ENCODE data around the gene ROBO3. TPM values are rescaled to one million over a fixed set of nuclear protein-coding genes. Genes with fewer than 3 reads are reported as not detected.

Gene ROBO3
- total RNA-seq, 2 experiments from 2014 or later = 26.2 to 27.2 TPM

- TF ChIP-seq CTCF (IDR thresholded peaks at IDR 0.05) = no peak
- POLR2A ChIA-PET = interaction anchor here (1.0 to 3.9 kb wide), 3 partner anchors 31 to 123 kb away, joined by 3 to 21 read pairs (median 8); partner anchors contain the start of genes CCDC15 and MSANTD2
- Mint-ChIP-seq H3K27me3 (no peaks in the 10 kb centered on the region), H3K4me3 (peak overlapping the region; percentile 40), H3K27ac (peak overlapping the region; percentile 3), H3K4me1 (ENCODE audit: low read depth) (peaks cover 42% of the 10 kb centered on the region), H3K9me3 (no peaks in the 10 kb centered on the region), H3K36me3 (ENCODE audit: low read depth) (no peaks in the 10 kb centered on the region)
- intact Hi-C loops (cut with DNase I, micrococcal nuclease) = loop anchor here in 1 of 2 experiments (5.0 kb wide), 1 partner anchor 46 kb away; no protein-coding TSS in a partner anchor
- no peak overlapping the region for H3K27ac ChIP-seq (ENCODE audit: low read depth in 1 of 2, low read length in 2 of 2)
- no peak for ATAC-seq (ENCODE audit: poor library complexity)
- no peaks in the 10 kb centered on the region for H3K36me3 ChIP-seq (ENCODE audit: insufficient read depth, low read length)
- H3K9me3 ChIP-seq (ENCODE audit: control insufficient read depth in 1 of 2, insufficient read depth in 1 of 2, low read length in 2 of 2) = no peaks in the 10 kb centered on the region
- peaks cover 27% of the 10 kb centered on the region for H3K4me1 ChIP-seq (ENCODE audit: insufficient read depth, low read length)
- DNase-seq = no peak
- no peak overlapping the region for H3K4me3 ChIP-seq (ENCODE audit: low read length)
- CTCF ChIA-PET = no interaction called here
- no peaks in the 10 kb centered on the region for H3K27me3 ChIP-seq (ENCODE audit: control insufficient read depth in 1 of 2, insufficient read depth in 2 of 2, low read length in 2 of 2)
Measured at GRCh38 chr11:124922831-124923230, 57.6 kb downstream of the ROBO3 start.

GRCh38 chr11:124923296-124923695, 58.1 kb downstream of the ROBO3 start:
- peak; percentile 50 for ATAC-seq (ENCODE audit: poor library complexity)
- H3K27me3 ChIP-seq (ENCODE audit: control insufficient read depth in 1 of 2, insufficient read depth in 2 of 2, low read length in 2 of 2) = no peaks in the 10 kb centered on the region
- no peak overlapping the region for H3K27ac ChIP-seq (ENCODE audit: low read depth in 1 of 2, low read length in 2 of 2)
- H3K27ac Mint-ChIP-seq = peak overlapping the region; percentile 3
- ChIA-PET POLR2A (interaction anchor here (2.1 to 3.9 kb wide), 2 partner anchors 31 to 47 kb away, joined by 8 to 21 read pairs; partner anchors contain the start of gene CCDC15), CTCF (interaction anchor here (2.1 kb wide), 1 partner anchor 47 kb away, joined by 5 read pairs; no protein-coding TSS in a partner anchor)
- peak overlapping the region; percentile 40 for H3K4me3 Mint-ChIP-seq
- H3K4me3 ChIP-seq (ENCODE audit: low read length) = no peak overlapping the region
- H3K36me3 Mint-ChIP-seq (ENCODE audit: low read depth) = no peaks in the 10 kb centered on the region
- no peaks in the 10 kb centered on the region for H3K9me3 Mint-ChIP-seq
- H3K36me3 ChIP-seq (ENCODE audit: insufficient read depth, low read length) = no peaks in the 10 kb centered on the region
- H3K27me3 Mint-ChIP-seq = no peaks in the 10 kb centered on the region
- H3K4me1 Mint-ChIP-seq (ENCODE audit: low read depth) = peaks cover 42% of the 10 kb centered on the region
- H3K4me1 ChIP-seq (ENCODE audit: insufficient read depth, low read length) = peaks cover 27% of the 10 kb centered on the region
- peak in 6 of 14 experiments; percentile 4 to 43 (median 35) for DNase-seq
- no peaks in the 10 kb centered on the region for H3K9me3 ChIP-seq (ENCODE audit: control insufficient read depth in 1 of 2, insufficient read depth in 1 of 2, low read length in 2 of 2)
- intact Hi-C loops (cut with DNase I, micrococcal nuclease) = loop anchor here in 1 of 2 experiments (5.0 kb wide), 1 partner anchor 46 kb away; no protein-coding TSS in a partner anchor
- no peak for TF ChIP-seq CTCF (IDR thresholded peaks at IDR 0.05)

GRCh38 chr11:124928942-124929665, 63.9 kb downstream of the ROBO3 start:
- no peak overlapping the region for H3K4me3 Mint-ChIP-seq
- no peak overlapping the region for H3K27ac ChIP-seq (ENCODE audit: low read depth in 1 of 2, low read length in 2 of 2)
- no peaks in the 10 kb centered on the region for H3K36me3 ChIP-seq (ENCODE audit: insufficient read depth, low read length)
- no peaks in the 10 kb centered on the region for H3K27me3 ChIP-seq (ENCODE audit: control insufficient read depth in 1 of 2, insufficient read depth in 2 of 2, low read length in 2 of 2)
- no peaks in the 10 kb centered on the region for H3K36me3 Mint-ChIP-seq (ENCODE audit: low read depth)
- H3K9me3 Mint-ChIP-seq = no peaks in the 10 kb centered on the region
- POLR2A ChIA-PET = no interaction called here
- no peak overlapping the region for H3K27ac Mint-ChIP-seq
- ATAC-seq (ENCODE audit: poor library complexity) (no peak), DNase-seq (no peak)
- no peaks in the 10 kb centered on the region for H3K9me3 ChIP-seq (ENCODE audit: control insufficient read depth in 1 of 2, insufficient read depth in 1 of 2, low read length in 2 of 2)
- TF ChIP-seq CTCF (IDR thresholded peaks at IDR 0.05) = no peak
- H3K27me3 Mint-ChIP-seq = no peaks in the 10 kb centered on the region
- CTCF ChIA-PET = no interaction called here
- H3K4me1 ChIP-seq (ENCODE audit: insufficient read depth, low read length) = no peaks in the 10 kb centered on the region
- intact Hi-C loops (cut with DNase I, micrococcal nuclease) = no loop called here
- peaks cover 16% of the 10 kb centered on the region for H3K4me1 Mint-ChIP-seq (ENCODE audit: low read depth)
- H3K4me3 ChIP-seq (ENCODE audit: low read length) = no peak overlapping the region

Measured in CD4-positive, alpha-beta T cell (primary cell).